Upper lobe of right lung (tissue), 1 donor: Measurements from ENCODE around the gene CAND1. TPM values are rescaled to one million over a fixed set of nuclear protein-coding genes. Genes with fewer than 3 reads are reported as not detected.

Experiments used
- ATAC-seq: fragments of 200-7000 bp; cut with Tn5 transposase; one replicate; pipeline ENCODE4 v1.9.1; 2020; ENCODE audit warnings: mild to moderate bottlenecking, moderate library complexity
- DNase-seq: peaks from one replicate; pipeline ENCODE4 v3.0.0-alpha.2; 2020
- H3K27ac ChIP-seq: fragments of 200-600 bp; one replicate; pipeline ENCODE4 v1.8.0; 2022
- H3K27me3 ChIP-seq: fragments of 200-600 bp; one replicate; pipeline ENCODE4 v1.8.0; 2022; ENCODE audit warnings: mild to moderate bottlenecking
- H3K36me3 ChIP-seq: fragments of 200-600 bp; one replicate; pipeline ENCODE4 v1.8.0; 2022
- H3K4me1 ChIP-seq: fragments of 200-600 bp; one replicate; pipeline ENCODE4 v1.8.0; 2022
- H3K4me3 ChIP-seq: fragments of 200-600 bp; one replicate; pipeline ENCODE4 v1.8.0; 2022; ENCODE audit warnings: mild to moderate bottlenecking
- H3K9me3 ChIP-seq: fragments of 200-600 bp; one replicate; pipeline ENCODE4 v1.8.0; 2022
- intact Hi-C: fragments of 100-400 bp; cut with DNase I; formaldehyde crosslinking; loops from one replicate; pipeline ENCODE4 v1.11.0; 2022
- total RNA-seq: library from RNA; stranded (reverse); fragmentation: NEBNext Ultra II Directional; extraction: Animal tissue kit (Norgen Biotek cat#: 25700); gene quantifications from one replicate; pipeline ENCODE4 v1.2.1, GENCODE V29; 2021
- TF ChIP-seq, protein P1 (sequence below): fragments of 200-600 bp; IDR thresholded peaks from one replicate; pipeline ENCODE4 v1.8.0; 2022; ENCODE audit warnings: antibody characterized with exemption
- donor health status: DM: no; HTN: yes; CAD: no; lungs with severe emphysema.

The CAND1 gene
- total RNA-seq, 1 donor from 2014 or later = 98.0 TPM

DNA sequence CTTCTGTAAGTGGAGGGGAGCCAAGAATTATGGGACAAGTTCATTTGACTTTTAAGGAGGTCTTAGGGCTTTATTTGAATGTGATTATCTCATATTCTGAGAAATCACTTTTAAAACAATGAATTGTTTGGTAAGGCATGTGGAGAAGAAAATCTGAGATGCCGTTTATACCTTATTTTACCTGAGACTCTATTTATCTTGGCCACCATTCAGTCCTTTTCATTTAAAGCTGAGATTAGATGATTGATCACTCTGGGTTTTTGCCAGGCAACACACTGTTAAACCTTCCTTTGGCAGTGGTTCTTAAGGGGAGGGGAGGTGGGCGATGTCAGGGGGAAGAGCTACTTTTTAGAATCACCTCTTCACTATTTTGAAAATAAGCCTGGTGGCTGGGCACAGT is 11.4 kb downstream of the CAND1 start:
- no peak for DNase-seq
- H3K4me1 ChIP-seq = peaks cover 20% of the 10 kb centered on the region
- TF ChIP-seq, protein P1, sequence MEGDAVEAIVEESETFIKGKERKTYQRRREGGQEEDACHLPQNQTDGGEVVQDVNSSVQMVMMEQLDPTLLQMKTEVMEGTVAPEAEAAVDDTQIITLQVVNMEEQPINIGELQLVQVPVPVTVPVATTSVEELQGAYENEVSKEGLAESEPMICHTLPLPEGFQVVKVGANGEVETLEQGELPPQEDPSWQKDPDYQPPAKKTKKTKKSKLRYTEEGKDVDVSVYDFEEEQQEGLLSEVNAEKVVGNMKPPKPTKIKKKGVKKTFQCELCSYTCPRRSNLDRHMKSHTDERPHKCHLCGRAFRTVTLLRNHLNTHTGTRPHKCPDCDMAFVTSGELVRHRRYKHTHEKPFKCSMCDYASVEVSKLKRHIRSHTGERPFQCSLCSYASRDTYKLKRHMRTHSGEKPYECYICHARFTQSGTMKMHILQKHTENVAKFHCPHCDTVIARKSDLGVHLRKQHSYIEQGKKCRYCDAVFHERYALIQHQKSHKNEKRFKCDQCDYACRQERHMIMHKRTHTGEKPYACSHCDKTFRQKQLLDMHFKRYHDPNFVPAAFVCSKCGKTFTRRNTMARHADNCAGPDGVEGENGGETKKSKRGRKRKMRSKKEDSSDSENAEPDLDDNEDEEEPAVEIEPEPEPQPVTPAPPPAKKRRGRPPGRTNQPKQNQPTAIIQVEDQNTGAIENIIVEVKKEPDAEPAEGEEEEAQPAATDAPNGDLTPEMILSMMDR = no peak
- no peaks in the 10 kb centered on the region for H3K27me3 ChIP-seq
- intact Hi-C loops = no loop called here
- H3K36me3 ChIP-seq = peaks cover 16% of the 10 kb centered on the region
- H3K9me3 ChIP-seq = no peaks in the 10 kb centered on the region
- no peak for ATAC-seq
- no peak overlapping the region for H3K27ac ChIP-seq
- no peak overlapping the region for H3K4me3 ChIP-seq

DNA sequence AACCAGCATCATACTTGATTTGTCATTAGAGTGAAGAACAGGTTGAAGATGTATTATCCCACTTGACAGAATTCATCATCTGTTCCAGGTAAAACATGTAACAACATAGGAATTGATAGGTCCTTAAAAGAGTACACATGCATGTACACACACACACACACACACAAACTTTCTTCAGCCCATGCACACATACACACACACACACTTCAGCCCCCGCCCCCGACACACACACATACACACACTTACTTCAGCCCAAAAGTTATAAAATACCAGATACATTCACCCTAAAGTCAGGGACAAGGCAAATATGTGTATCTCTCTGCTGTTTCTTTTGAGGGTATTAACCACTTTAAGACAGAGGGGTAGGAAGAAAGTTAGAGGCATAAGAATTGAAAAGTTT is 15.4 kb downstream of the CAND1 start:
- ATAC-seq (no peak), DNase-seq (no peak)
- no peak overlapping the region for H3K27ac ChIP-seq
- no peaks in the 10 kb centered on the region for H3K9me3 ChIP-seq
- no peaks in the 10 kb centered on the region for H3K27me3 ChIP-seq
- H3K4me3 ChIP-seq = no peak overlapping the region
- TF ChIP-seq, protein P1 = no peak
- intact Hi-C loops = no loop called here
- H3K36me3 ChIP-seq = peaks cover 16% of the 10 kb centered on the region
- peaks cover 10% of the 10 kb centered on the region for H3K4me1 ChIP-seq

DNA sequence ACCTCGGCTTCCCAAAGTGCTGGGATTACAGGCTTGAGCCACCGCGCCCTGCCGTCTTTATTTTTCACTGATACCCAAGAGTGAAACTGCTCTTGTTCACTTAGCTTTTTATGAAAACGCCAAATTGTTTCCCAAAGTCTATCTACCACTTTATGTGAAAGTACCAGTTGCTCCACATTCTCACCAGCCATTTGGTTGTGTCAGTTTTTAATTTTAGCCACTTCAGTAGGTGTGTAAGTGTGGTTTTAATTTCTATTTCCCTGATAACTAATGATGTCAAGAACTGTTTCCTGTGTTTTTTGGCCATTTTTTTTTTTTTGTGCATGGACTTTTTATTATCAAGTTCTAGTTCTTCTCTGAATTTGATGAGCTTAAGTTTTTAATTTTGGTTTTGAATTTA is 17.1 kb downstream of the CAND1 start:
- DNase-seq = no peak

DNA sequence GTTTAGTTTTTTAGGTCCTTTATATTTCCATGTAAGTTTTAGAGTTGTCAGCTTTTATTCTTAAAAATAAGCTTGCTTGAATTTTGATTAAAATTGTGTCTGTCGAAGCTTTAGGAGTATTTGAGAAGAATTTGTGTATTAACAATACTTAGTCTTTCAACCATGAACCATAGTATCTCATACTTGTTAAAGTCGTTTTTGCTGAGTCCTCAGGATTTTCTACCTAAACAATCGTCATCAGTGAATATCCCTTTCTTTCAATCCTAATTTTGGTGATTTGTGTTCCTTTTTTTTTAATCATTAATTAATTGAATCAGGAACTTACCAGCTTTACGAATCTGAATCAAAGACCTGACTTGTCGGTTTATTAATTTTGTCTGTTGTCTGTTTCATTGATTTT is 18.2 kb downstream of the CAND1 start:
- no peak overlapping the region for H3K27ac ChIP-seq
- H3K36me3 ChIP-seq = peaks cover 13% of the 10 kb centered on the region
- ATAC-seq (no peak), DNase-seq (no peak)
- H3K4me3 ChIP-seq = no peak overlapping the region
- H3K9me3 ChIP-seq = no peaks in the 10 kb centered on the region
- H3K27me3 ChIP-seq = no peaks in the 10 kb centered on the region
- intact Hi-C loops = no loop called here
- TF ChIP-seq, protein P1 = no peak
- no peaks in the 10 kb centered on the region for H3K4me1 ChIP-seq

More for the DNA sequence above, 17.1 kb downstream of the CAND1 start:
- H3K4me1 ChIP-seq = no peaks in the 10 kb centered on the region
- intact Hi-C loops = no loop called here
- ATAC-seq = no peak
- H3K9me3 ChIP-seq = no peaks in the 10 kb centered on the region
- H3K27ac ChIP-seq = no peak overlapping the region
- peaks cover 16% of the 10 kb centered on the region for H3K36me3 ChIP-seq
- no peak overlapping the region for H3K4me3 ChIP-seq
- no peaks in the 10 kb centered on the region for H3K27me3 ChIP-seq
- TF ChIP-seq, protein P1 = no peak

DNA sequence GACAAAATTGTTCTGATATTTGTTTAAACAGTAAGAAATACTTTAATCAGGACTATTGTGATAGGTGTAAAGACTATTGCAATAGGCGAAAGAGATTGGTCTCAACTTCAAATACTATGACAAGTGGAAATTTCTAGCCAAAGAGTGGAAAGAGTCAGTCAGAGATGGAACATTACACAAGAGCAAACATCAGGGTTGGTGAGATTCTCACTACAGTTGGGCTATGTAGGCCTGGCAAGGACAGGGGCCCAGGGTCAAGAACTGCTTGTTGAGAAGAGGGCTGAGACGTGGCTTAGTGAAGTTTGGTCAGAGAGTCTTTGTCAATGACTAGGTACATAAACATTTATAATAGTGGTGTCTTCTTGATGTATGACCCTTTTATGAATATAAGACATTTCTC is 19.4 kb downstream of the CAND1 start:
- ATAC-seq (no peak), DNase-seq (no peak)
- TF ChIP-seq, protein P1 = no peak
- Histone ChIP-seq H3K27me3 (no peaks in the 10 kb centered on the region), H3K4me1 (no peaks in the 10 kb centered on the region), H3K9me3 (no peaks in the 10 kb centered on the region), H3K4me3 (no peak overlapping the region), H3K36me3 (peaks cover 6% of the 10 kb centered on the region), H3K27ac (no peak overlapping the region)
- intact Hi-C loops = no loop called here

DNA sequence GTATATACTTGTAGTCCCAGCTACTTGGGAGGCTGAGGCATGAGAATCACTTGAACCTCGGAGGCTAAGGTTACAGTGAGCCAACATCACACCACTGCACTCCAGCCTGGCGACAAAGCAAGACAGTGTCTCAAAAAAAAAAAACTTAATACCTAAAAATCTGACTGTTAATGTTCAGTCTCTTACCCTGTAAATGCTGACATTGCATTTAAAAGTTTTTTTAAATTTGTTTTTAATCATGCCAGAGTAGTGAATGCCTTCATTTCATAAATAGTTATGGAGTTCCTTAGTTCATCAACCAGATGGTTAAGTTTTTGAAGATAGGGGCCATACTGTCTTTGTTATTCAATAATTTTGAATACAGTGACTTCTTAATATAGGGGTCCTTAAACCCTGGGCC is 21.2 kb downstream of the CAND1 start:
- Histone ChIP-seq H3K27me3 (no peaks in the 10 kb centered on the region), H3K36me3 (peaks cover 16% of the 10 kb centered on the region), H3K27ac (no peak overlapping the region), H3K9me3 (no peaks in the 10 kb centered on the region), H3K4me3 (no peak overlapping the region), H3K4me1 (no peaks in the 10 kb centered on the region)
- DNase-seq (no peak), ATAC-seq (no peak)
- intact Hi-C loops = no loop called here
- TF ChIP-seq, protein P1 = no peak
